ENCODE data around the gene RYR1.

GRCh38 chr19:38596057-38596981 lies 162.8 kb downstream of the RYR1 start:
- TF ChIP-seq CTCF (IDR thresholded peaks at IDR 0.05), result no peak
- TF ChIP-seq POLR2A (IDR thresholded peaks at IDR 0.05), result no peak

Data from thyroid gland (tissue), 4 donors.